Stimulated activated CD8-positive, alpha-beta memory T cell treated with anti-CD3 and anti-CD28 coated beads, Interleukin-12 subunit alpha, Interleukin-12 subunit beta, amount 100 ng/mL, for 24 hours (primary cell): ENCODE measurements around the gene MAST4.

ENCODE experiments used
- DNase-seq: peaks from one replicate; pipeline ENCODE4 v3.0.0-alpha.2; 2020; ENCODE audit errors: extremely low read depth

MAST4 gene

DNA sequence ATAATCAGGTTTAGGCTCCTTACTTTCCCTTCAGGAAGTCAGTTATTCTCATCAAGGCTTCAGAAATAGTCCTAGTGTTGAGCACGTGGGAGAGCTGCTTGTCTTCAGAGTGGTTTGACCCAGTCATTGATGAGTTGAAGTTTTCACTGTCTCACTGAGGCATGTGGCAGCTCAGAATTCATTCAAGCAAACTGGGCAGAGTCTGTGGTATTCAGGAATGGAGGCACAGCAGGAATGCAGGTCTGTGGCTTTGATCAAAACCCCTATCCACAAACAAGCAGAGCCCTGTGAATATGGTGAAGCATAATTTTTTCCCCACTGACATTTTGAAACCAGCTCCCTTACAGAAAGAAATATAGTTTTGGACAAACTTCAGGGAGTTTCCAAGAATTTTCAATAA is 393.1 kb downstream of the MAST4 start:
- DNase-seq: no peak

DNA sequence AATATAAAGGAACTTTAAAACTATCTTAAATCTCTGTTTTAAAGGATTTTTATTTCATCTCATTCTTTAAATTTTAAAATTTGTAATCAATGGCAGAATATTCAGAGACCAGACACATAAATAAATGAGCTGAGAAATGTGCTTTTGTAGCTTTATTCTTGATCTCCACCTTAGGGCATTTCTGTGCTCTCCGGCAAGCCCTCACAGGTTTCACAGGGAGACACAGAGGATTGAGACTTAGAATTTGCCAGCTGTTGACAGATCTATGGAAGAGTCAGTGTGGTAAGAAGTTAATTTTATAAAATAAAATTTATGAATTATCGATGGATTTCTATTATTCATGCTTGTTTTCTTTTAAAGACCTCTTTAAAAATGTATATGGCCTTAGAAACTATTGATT is 393.6 kb downstream of the MAST4 start:
- no peak for DNase-seq

DNA sequence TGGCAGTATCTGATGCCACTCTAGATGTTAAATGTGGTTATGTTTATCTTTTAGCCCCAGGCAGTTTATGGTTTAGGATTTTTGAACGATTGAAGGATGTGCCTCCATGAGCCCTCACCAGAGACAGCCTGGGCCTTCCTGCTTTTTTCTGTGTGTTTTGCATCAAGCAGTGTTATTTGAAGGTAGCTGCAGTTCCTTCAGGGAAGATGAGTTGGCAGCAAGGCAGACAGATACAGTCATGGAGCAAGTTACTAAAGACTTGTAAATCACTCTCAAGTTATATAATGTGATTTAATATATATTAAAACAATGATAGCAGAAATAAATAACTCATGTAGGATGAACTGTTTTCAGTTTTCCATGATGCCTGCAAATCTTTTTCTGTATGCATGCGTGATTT is 395.6 kb downstream of the MAST4 start:
- no peak for DNase-seq

DNA sequence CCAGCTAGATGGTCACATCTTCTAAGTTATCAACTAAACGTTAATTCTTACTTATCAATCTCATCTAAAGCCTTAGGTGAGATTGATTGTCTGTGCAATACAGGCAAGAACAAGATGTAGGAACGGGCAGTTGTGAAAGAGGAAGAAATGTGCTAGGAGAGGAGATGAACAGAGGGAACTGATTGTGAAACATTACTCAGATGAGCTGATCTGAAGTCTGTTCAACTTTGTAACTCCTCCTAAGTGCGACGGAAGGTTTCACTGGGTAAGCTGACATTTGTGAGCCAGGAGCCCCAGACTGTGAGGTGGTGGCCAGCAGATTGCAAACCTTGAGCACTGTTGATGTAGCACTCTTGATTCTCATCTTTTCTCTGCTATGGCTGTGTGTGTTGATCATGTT is 396.4 kb downstream of the MAST4 start:
- no peak for DNase-seq

DNA sequence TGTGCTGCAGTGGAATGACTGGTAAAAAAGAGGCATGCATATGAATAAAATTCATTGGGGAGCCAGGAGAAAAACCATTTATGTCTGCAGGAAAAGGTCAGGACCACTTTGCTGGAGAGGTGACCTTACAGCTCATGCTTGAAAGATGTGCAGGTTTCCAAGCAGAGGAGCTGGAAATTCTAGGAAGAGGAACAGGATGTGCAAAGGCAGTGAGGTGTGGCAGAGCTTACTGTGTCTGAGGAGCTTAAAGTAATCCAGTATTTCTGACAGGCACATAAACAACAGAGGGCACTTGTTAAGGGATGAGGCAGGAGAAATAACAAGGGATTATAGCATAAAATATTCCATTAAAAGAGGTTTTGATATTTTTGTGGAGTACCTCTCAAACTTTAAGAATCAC is 397.3 kb downstream of the MAST4 start:
- no peak for DNase-seq

DNA sequence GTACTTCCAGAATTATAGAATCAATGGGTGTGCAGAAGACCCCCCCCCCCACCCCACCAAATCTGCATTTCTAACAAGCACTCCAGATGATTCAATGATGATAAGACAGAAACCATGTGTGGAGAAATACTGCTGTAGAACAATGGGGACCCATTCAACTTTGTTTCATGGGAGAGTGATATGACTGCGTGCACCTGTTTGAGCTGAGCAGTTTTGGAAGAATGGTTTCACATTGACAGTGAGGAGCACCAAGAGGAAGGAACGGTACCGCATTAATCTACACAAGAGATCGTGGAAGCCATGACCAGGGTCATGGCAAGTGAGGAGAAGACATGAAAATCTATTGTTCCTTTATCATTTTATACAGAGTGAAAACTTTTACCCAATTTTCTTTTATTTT is 397.7 kb downstream of the MAST4 start:
- no peak for DNase-seq

DNA sequence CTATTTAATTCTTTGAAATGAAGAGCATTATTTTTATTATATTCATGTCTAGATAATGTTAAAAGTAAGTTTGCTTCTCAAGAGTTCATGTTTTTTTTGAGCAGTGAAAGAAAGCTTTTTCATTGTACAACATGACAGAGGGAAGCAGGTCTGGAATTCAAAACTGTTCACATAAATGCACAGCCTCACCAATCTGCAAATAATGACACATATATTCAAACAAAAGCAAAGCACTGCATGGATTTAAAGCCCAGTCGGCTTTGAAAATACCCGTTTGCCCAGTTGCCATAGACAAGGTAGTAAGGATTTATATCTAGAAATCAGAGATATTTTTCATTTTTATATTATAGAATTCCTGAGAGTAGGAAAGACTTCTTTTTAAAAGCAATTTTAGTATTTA is 398.6 kb downstream of the MAST4 start:
- DNase-seq: no peak

DNA sequence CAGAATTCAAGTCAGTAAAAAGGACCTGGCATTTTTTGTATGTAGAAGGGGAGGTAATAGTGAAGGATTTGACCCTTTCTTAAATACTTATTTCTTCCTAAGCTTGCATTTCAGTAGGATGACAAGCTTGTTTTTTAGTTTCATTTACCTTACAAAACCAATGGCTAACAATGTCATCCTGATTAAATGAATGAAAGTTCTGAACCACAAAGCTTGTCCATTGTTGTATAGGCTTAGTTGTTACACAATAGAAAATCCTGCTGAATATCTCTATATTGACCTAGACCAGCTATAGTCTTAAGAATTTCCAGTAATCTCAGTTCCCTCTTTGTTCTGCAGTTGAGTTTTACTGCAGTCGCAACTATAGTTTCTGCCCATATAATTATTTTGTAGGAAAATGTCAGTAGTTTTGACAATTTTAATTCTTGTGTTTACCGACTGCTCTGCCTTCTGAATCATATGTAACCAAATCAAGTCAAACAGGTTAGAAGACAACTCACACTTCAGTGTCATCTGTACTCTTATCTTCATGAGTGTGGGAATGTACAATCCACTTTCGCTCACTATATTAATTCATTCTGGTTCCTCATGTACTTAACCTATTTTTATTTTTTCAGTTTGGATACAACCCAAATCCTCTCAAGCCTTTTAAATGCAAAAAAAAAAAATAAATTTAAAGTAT is 404.7 kb downstream of the MAST4 start:
- no peak for DNase-seq

DNA sequence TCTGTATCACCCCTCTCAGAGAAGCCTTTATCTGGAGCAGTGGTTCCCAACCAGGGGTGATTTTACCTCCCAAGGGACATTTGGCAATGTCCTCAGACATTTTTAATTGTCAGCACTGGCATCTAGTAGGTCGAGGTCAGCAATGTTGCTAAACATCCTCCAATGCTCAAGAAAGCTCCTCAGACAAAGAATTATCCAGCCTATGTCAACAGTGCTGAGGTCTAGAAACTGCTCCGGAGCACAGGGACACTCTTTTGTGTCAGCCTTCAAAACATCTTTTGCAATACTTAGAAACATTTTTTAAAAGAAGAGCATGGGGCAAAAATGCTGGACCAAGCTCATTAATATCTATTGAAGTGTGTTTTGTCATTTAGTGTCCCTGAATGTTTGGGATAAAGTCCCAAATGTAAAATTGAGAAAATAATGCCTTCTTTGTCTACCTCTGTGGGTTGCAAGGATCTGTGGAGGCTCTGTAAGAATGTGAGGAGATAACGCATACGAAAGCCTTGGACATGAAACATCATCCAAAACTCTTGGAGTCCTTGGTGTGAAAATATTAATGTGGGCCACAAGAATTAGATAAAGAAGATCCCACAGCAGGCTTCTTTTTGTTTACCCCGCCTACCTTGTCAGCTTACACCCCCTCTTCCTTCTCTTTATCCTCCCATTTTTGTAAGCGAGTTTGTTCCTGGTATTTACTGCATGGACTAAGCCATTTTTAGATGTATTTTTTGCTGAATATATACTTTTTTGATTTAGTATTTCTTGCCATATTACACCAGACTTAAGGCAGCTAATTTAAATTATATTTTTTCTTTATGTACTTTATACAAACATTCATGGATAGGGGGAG is 406.9 kb downstream of the MAST4 start:
- DNase-seq: no peak

DNA sequence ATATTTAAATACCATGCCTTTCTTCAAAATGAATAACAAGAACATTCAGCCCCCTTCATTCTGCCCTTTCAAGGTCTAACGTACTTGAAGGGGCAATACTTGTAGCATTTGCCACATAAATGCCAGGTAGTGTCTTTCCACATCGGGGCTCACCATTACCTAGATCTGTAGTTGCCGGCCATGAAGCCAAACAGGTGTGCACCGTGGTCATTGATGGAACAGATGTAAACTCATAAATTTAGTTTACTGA is 407.4 kb downstream of the MAST4 start:
- no peak for DNase-seq

DNA sequence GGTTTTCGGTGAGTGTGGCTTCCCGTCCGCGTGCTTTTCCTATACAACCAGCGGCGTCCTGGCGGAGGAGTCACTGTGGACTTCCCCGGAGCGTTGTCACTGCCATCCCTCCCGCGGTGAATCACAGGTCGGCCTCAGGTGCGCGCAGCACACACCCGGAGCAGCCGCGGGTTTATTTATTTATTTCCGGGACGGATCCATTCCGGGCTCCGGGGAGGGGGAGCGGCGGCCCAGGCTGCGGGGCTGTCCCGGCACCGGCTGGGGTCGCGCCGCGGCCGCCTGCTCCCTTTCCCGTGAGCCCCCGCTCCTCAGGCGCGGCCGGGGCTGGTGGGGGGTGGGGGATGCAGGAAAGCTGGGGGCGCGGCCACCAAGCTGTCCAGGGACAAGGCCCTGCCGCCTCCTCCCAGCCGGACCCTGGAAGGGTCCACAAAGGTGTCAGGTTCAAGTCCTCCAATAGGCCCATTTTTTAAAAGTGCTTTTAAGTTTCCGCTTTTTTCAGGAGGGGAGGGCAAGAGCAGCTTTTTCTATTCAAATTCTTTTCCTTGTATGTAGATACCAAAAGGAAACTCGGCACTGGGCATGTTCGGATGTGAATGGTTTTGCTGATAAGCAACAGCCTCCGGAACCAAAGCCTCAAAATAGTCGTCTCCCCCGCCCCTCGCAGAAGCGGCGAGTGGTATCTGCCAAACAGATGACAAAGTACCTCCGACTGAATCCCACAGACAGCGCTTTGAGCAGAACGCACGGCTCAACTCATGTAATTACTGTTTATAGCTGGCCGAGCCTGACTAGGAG is 407.9 kb downstream of the MAST4 start:
- DNase-seq: peak; percentile 61

DNA sequence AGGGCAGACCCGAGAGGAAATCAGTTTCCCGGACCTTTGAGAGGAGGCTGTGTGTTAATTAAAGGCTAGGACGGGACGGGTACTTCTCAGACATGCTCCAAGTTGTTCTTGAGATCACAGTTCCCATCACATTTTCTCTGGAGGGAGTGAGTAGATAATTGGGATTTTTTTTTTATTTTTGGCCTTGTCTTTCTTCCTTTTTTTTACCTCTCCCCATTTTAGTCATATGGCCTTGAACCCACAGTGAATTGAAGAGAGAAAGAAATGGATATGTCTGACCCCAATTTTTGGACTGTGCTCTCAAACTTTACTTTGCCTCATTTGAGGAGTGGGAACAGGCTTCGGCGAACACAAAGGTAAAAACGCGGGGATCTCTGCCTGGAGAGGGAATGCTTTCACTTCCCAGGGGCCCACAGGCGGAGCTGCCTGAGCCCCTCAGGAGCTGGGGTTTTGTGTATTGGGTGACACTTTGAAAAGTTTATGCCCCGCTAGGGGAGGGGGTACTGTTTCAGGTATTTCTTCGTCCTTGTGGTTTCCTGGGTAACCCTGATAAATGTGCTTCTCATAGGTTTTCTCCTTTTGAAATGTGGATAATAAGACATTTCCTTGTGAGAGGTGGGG is 408.6 kb downstream of the MAST4 start:
- DNase-seq: no peak

DNA sequence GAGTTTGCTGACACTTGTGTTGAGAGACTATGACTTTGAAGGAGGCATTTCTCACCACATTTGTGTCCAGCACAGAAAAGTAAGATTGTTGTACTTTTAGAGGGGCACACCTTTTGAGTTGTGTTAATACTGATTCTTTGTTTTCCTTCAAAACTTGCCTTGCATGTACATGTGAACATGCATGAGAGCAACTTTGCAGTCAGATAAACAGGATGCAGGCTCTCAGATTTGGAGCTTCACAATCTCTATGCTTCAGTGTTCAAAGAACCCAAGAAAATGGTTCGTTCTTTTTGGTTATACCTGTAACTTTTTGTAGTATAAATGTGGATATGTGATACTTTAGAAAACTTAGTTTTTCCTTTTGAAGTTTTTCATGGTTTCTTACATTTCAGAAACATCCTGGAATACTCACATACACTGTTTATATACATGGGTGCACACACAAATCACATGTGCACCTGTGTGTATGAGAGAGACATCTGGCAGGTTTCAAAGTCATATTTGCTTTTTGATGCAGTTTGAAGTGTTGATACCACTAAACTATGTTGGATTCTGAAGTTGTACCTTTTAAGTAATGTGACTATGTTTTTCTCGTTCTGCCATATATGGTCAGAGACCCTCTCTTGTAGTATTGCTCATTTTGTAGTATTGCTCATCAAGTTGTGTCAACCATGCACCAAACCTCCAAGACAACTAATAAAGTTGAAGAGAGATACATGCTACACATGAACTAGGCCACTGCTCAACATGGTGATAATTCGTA is 409.7 kb downstream of the MAST4 start:
- DNase-seq: no peak

DNA sequence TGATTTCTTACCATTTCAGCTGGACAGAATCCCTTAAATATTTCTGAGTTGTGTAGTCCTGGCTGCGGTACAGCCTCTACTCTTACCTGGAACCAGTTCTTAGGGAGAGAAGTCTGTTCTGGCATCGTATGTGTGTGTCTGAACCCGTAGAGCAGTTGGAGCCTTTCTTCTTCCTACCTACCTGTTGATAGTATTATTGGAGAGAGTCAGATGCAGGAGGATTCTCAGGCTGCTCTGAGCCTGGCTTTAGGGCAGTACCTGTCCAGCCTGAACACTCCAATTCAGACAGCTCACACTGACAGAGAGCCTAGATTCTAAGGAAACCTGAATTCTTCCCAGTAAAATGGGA is 410.3 kb downstream of the MAST4 start:
- no peak for DNase-seq

DNA sequence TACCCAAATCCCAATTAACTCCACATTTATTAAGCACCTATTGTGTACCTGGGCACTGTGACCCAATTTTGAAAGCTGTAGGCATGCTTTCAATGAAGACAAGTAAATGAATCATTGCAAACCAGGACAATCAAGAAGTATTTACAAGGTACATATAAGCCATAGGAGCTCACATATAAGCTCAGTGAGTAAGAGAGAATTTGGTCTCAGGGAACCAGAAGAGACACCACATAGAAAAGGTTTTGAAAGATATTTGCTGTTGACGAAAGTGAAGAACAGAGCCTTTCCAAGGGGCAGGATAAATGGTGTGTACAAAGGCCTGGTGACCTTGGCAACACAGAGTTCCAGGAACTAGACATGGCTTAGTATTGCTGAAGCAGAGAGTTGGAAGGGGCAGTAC is 412.8 kb downstream of the MAST4 start:
- DNase-seq: no peak

DNA sequence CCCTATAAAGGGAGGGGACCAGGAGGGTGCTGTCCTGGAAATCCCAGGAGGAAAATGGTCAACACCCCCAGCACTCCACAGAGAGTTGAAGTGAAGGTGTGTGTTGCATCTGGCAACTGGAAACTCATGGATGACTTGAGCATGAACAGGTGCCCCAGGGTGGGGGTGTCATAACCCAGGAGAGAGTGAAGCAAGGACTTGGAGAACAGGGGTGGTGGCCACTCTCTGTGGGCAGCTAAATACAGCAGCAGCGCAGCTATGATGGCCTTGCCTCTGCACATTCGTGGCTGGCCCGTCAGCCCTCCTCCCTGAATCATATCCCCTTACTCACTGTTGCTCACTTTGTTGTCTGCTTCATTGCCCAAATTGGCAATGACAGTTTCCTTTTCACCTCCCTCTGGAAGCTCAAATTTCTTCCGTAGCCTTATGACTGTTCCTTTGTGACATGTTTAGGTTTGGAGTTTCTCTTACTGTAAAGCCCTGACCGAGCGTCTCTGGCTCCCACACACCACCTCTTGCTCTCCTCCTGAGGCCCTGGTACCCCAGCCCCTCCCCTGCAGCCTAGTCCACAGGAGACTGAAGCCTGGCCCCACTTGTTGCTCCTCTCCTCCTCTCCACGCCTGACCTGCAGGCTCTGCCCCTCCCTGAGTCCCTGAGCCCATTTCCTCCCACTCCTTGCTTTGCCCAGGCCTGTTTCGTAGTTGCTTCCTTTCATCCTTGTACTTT is 414.7 kb downstream of the MAST4 start:
- DNase-seq: no peak

DNA sequence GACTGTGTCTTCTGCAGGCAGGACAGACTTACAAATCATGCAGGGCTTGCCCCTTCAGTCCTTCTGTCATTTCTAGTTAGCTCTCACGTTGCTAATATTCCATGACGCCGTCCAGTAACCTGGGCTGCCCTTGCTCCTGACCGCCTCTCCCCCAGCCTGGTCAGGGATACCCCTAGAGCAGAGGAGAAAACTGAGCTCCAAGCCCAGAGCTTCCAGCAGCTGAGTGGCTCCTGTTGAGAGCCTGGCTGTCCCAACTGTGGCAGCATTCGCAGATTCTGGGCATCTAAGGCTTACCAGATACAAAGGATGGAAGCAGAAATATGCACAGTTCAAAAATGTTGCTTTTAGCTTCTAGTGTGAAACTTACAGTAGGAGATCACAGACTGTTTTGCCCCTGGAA is 415.2 kb downstream of the MAST4 start:
- DNase-seq: no peak

DNA sequence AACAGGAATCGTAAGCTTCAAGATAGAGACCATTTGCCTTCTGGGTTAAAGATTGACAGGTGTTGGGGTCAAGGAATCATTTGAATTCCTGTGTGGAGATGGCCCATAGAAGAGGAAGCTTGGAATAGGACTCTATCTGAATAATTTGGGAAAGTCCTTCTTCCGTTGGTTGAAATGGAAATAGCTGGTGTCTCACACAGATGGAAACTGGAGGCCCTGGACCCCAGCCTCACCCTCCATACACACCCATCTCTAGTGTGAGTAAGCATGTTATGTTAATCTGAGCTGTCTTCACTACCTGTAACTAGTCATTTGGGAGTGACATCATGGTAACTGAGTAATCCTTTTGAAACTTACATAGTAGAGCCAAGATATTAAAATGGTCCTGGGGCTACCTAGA is 416.0 kb downstream of the MAST4 start:
- DNase-seq: no peak

DNA sequence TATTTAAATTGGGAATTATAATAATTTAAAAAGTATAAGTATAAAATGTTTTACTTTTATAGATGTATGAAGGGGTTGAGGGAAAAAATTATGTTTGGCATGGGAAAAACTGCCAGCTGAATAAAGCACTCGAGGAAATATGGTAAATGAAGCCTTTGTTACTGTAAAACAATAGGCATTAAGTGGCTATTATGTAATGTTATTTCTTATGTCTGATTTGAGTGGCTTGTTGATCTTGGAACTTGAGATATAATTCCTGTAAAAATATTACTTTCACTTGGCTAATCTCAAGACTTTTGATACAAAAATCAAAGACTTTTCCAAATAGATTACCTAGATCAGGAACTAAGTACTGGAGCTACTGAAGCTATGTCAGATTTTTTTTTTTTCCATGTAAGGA is 417.5 kb downstream of the MAST4 start:
- no peak for DNase-seq

DNA sequence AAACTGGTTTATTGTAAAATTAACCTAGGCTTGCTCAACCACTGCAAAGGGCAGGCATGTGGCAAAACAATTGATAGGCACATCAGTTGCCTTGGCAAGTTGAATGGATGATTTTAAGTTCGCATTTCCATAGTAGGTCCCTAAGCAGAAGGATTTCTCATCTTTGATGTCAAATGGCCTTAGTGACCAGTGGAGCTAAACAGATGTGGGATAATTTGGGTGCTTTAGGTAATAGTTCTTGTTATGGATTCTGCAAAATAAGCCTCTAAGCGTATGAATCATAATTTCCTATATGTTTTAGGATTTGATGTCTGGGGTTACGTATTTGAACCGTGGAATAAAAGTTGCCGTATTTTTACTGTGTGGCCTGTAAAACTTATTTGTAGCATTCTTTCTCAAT is 418.0 kb downstream of the MAST4 start:
- DNase-seq: no peak

DNA sequence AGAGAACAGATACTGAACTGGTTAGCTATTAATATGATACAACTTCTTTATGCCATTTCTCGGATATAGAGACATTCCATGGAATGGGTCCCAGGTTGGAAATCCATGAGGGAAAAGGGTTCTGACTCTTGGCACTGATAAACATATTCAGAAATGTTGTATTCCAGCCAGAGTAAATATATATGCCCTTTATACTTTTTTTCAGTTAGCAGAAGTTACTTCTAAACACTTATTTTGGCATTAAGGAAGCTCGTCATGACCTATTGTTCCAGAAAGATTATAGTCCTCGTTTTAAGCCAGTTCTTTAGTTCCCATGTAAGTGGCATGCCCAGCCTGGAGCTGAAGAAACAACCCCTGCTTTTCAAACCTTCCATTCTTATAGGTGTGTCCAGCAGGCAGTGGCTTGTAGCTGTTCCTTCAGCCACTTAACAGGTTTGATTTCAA is 418.8 kb downstream of the MAST4 start:
- DNase-seq: no peak
